Ishikawa (cell line): ENCODE measurements around the gene ALDH2.

Experiments used
- MAX ChIP-seq: IDR thresholded peaks from 2 replicates; pipeline ENCODE4 v1.6.1; 2012
- NFIC ChIP-seq: IDR thresholded peaks from 2 replicates; pipeline ENCODE4 v1.6.1; 2012
- REST ChIP-seq: IDR thresholded peaks from 2 replicates; pipeline ENCODE4 v1.6.1; 2012; ENCODE audit warnings: low read depth, mild to moderate bottlenecking
- TAF1 ChIP-seq: IDR thresholded peaks from 2 replicates; pipeline ENCODE4 v1.6.1; 2012; ENCODE audit warnings: low read depth, mild to moderate bottlenecking
- USF1 ChIP-seq: IDR thresholded peaks from 2 replicates; pipeline ENCODE4 v1.6.1; 2012
- YY1 ChIP-seq: IDR thresholded peaks from 2 replicates; pipeline ENCODE4 v1.6.1; 2012; ENCODE audit warnings: low read depth

GRCh38 chr12:111812881-111813741 lies 46.4 kb downstream of the ALDH2 start:
- no peak for TF ChIP-seq MAX
- TF ChIP-seq USF1, result no peak
- TF ChIP-seq NFIC, result no peak
- TF ChIP-seq TAF1, result no peak
- TF ChIP-seq YY1, result no peak
- no peak for TF ChIP-seq REST
